Liver (tissue), 9 donors: ENCODE measurements around the gene CCDC81. TPM values are rescaled to one million over a fixed set of nuclear protein-coding genes. Genes with fewer than 3 reads are reported as not detected.

Experiments used
- DNase-seq: peaks from one replicate; pipeline ENCODE4 v3.0.0-alpha.2; 2017; ENCODE audit warnings: low spot score
- H3K27ac ChIP-seq, 2 donors: one replicate each; pipeline ENCODE4 v1.7.0; 2013; ENCODE audit warnings: inconsistent platforms in 2 of 2, low read length in 2 of 2, control low read depth in 1 of 2, low read depth in 1 of 2, mild to moderate bottlenecking in 1 of 2
- H3K27me3 ChIP-seq, 4 donors: one replicate each; pipeline versions ENCODE4 v1.6.1 to v1.7.0; 2013; ENCODE audit warnings: low read length in 3 of 4, inconsistent platforms in 1 of 4, mild to moderate bottlenecking in 1 of 4, moderate library complexity in 1 of 4; ENCODE audit not compliant: control insufficient read depth in 4 of 4, insufficient read depth in 4 of 4
- H3K36me3 ChIP-seq, 4 donors: one replicate each; pipeline versions ENCODE4 v1.6.1 to v1.7.0; 2013; ENCODE audit warnings: low read length in 3 of 4, mild to moderate bottlenecking in 3 of 4, low read depth in 1 of 4, moderate library complexity in 1 of 4; ENCODE audit not compliant: control insufficient read depth in 4 of 4, insufficient read depth in 3 of 4
- H3K4me1 ChIP-seq, 4 donors: one replicate each; pipeline versions ENCODE4 v1.6.1 to v1.7.0; 2013; ENCODE audit warnings: low read length in 3 of 4, mild to moderate bottlenecking in 3 of 4, moderate library complexity in 1 of 4; ENCODE audit not compliant: control insufficient read depth in 4 of 4, insufficient read depth in 4 of 4
- H3K4me3 ChIP-seq, 3 donors: one replicate each; pipeline versions ENCODE4 v1.6.1 to v1.7.0; 2013; ENCODE audit warnings: low read length in 3 of 3, control low read depth in 1 of 3, low read depth in 1 of 3, mild to moderate bottlenecking in 1 of 3
- H3K9ac ChIP-seq, 2 donors: one replicate each; pipeline ENCODE4 v1.7.0; 2013; ENCODE audit warnings: low read length in 2 of 2, mild to moderate bottlenecking in 2 of 2, moderate library complexity in 2 of 2, control low read depth in 1 of 2, low read depth in 1 of 2
- H3K9me3 ChIP-seq, 4 donors: one replicate each; pipeline versions ENCODE4 v1.6.1 to v1.7.0; 2013; ENCODE audit warnings: low read length in 3 of 4; ENCODE audit not compliant: control insufficient read depth in 4 of 4
- ATF3 ChIP-seq: IDR thresholded peaks from 2 replicates; pipeline ENCODE4 v1.6.1; 2016; ENCODE audit warnings: antibody characterized with exemption
- EGR1 ChIP-seq, 2 donors: IDR thresholded peaks; 2 replicates each; pipeline ENCODE4 v1.6.1; 2016 to 2018; ENCODE audit warnings: antibody characterized with exemption in 2 of 2, low read depth in 2 of 2
- FOXA1 ChIP-seq: IDR thresholded peaks from 2 replicates; pipeline ENCODE4 v1.6.1; 2016; ENCODE audit warnings: antibody characterized with exemption
- FOXA2 ChIP-seq: IDR thresholded peaks from 2 replicates; pipeline ENCODE4 v1.6.1; 2016; ENCODE audit warnings: antibody characterized with exemption
- GABPA ChIP-seq, 2 donors: IDR thresholded peaks in 1 of 2; conservative IDR thresholded peaks in 1 of 2; 2 replicates each; pipeline ENCODE4 v1.6.1; 2016; ENCODE audit warnings: antibody characterized with exemption in 2 of 2, mild to moderate bottlenecking in 1 of 2, moderate library complexity in 1 of 2
- HNF4A ChIP-seq, 2 donors: conservative IDR thresholded peaks; 2 replicates each; pipeline ENCODE4 v1.6.1; 2016; ENCODE audit warnings: antibody characterized with exemption in 2 of 2, mild to moderate bottlenecking in 2 of 2
- HNF4G ChIP-seq: IDR thresholded peaks from 2 replicates; pipeline ENCODE4 v1.6.1; 2016; ENCODE audit warnings: antibody characterized with exemption
- JUND ChIP-seq, 2 donors: IDR thresholded peaks; 2 replicates each; pipeline ENCODE4 v1.6.1; 2016; ENCODE audit warnings: antibody characterized with exemption in 2 of 2
- NR2F2 ChIP-seq: IDR thresholded peaks from 2 replicates; pipeline ENCODE4 v1.6.1; 2016; ENCODE audit warnings: antibody characterized with exemption
- RAD21 ChIP-seq, 2 donors: IDR thresholded peaks; 2 replicates each; pipeline ENCODE4 v1.6.1; 2016; ENCODE audit warnings: antibody characterized with exemption in 2 of 2, mild to moderate bottlenecking in 2 of 2
- RXRA ChIP-seq, 2 donors: IDR thresholded peaks; 2 replicates each; pipeline ENCODE4 v1.6.1; 2017 to 2018; ENCODE audit warnings: antibody characterized with exemption in 2 of 2, mild to moderate bottlenecking in 1 of 2
- SP1 ChIP-seq: IDR thresholded peaks from 2 replicates; pipeline ENCODE4 v1.6.1; 2018; ENCODE audit warnings: antibody characterized with exemption, mild to moderate bottlenecking
- TAF1 ChIP-seq: conservative IDR thresholded peaks from 2 replicates; pipeline ENCODE4 v1.6.1; 2016; ENCODE audit warnings: antibody characterized with exemption, mild to moderate bottlenecking
- YY1 ChIP-seq: IDR thresholded peaks from 2 replicates; pipeline ENCODE4 v1.6.1; 2016; ENCODE audit warnings: antibody characterized with exemption, mild to moderate bottlenecking
- ZBTB33 ChIP-seq: IDR thresholded peaks from 2 replicates; pipeline ENCODE4 v1.6.1; 2016; ENCODE audit warnings: antibody characterized with exemption
- WGBS: extraction: QIAGEN DNeasy Blood & Tissue Kit; methylation state at CpG from one replicate; pipeline ENCODE4 v1.1.7; 2013; 5-methylcytosine and 5-hydroxymethylcytosine counted together
- polyA plus RNA-seq, 2 donors: library from polyadenylated mRNA; stranded (reverse) in 1 of 2; unstranded in 1 of 2; fragments of 200-250 nt in 1 of 2; fragments of >200 nt in 1 of 2; fragmentation: Nextera tagmentation in 1 of 2; extraction: Ambion mirVana in 1 of 2; gene quantifications; one replicate each; pipeline versions ENCODE4 v1.2.1 to v1.2.3, GENCODE V29; 2013 to 2015
- total RNA-seq, 2 donors: library from RNA; depleted of rRNA; stranded (reverse); fragments of >200 nt; gene quantifications; one replicate each; pipeline ENCODE4 v1.2.3, GENCODE V29; 2014
- TF ChIP-seq, protein P1 (sequence below): IDR thresholded peaks from 2 replicates; pipeline ENCODE4 v1.6.1; 2016; ENCODE audit warnings: antibody characterized with exemption, mild to moderate bottlenecking
- TF ChIP-seq, protein P2 (sequence below): fragments of 150-350 bp; IDR thresholded peaks from 2 replicates; pipeline ENCODE4 v1.5.1; 2017; ENCODE audit warnings: improper control_type of control experiment, low read depth, low read length; ENCODE audit not compliant: missing input control
- TF ChIP-seq, protein P3 (sequence below): IDR thresholded peaks from 2 replicates; pipeline ENCODE4 v1.6.1; 2016; ENCODE audit warnings: antibody characterized with exemption
- donor health status: healthy.
- donor health status: healthy.
- donor health status: healthy.
- donor health status: healthy.
- donor health status: healthy.

CCDC81 gene
- total and polyA plus RNA-seq, 4 donors, result 0.32 to 1.1 (median 0.67) TPM; not detected in 1

- Histone ChIP-seq H3K27me3 (no peaks in the 10 kb centered on the region), H3K9ac (no peak overlapping the region), H3K4me3 (no peak overlapping the region), H3K36me3 (no peaks in the 10 kb centered on the region), H3K4me1 (no peaks in the 10 kb centered on the region), H3K27ac (no peak overlapping the region), H3K9me3 (no peaks in the 10 kb centered on the region)
- DNase-seq, result no peak
- WGBS, result 91% methylated on average over 2 of the region's 2 CpGs
- TF ChIP-seq, protein P1, sequence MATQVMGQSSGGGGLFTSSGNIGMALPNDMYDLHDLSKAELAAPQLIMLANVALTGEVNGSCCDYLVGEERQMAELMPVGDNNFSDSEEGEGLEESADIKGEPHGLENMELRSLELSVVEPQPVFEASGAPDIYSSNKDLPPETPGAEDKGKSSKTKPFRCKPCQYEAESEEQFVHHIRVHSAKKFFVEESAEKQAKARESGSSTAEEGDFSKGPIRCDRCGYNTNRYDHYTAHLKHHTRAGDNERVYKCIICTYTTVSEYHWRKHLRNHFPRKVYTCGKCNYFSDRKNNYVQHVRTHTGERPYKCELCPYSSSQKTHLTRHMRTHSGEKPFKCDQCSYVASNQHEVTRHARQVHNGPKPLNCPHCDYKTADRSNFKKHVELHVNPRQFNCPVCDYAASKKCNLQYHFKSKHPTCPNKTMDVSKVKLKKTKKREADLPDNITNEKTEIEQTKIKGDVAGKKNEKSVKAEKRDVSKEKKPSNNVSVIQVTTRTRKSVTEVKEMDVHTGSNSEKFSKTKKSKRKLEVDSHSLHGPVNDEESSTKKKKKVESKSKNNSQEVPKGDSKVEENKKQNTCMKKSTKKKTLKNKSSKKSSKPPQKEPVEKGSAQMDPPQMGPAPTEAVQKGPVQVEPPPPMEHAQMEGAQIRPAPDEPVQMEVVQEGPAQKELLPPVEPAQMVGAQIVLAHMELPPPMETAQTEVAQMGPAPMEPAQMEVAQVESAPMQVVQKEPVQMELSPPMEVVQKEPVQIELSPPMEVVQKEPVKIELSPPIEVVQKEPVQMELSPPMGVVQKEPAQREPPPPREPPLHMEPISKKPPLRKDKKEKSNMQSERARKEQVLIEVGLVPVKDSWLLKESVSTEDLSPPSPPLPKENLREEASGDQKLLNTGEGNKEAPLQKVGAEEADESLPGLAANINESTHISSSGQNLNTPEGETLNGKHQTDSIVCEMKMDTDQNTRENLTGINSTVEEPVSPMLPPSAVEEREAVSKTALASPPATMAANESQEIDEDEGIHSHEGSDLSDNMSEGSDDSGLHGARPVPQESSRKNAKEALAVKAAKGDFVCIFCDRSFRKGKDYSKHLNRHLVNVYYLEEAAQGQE, result no peak
- TF ChIP-seq ATF3 (no peak), ZBTB33 (no peak), NR2F2 (no peak), SP1 (no peak), HNF4A (conservative IDR thresholded peaks at IDR 0.05) (no peak), EGR1 (IDR thresholded peaks at IDR 0.05; ENCODE audit: low read depth in 2 of 2) (no peak), RXRA (IDR thresholded peaks at IDR 0.05) (no peak), YY1 (no peak), FOXA2 (no peak), GABPA (IDR thresholded peaks at IDR 0.05 in 1 of 2, conservative IDR thresholded peaks at IDR 0.05 in 1 of 2) (no peak), HNF4G (no peak), TAF1 (no peak), RAD21 (IDR thresholded peaks at IDR 0.05) (no peak), JUND (IDR thresholded peaks at IDR 0.05) (no peak), FOXA1 (no peak)
- TF ChIP-seq, protein P2, sequence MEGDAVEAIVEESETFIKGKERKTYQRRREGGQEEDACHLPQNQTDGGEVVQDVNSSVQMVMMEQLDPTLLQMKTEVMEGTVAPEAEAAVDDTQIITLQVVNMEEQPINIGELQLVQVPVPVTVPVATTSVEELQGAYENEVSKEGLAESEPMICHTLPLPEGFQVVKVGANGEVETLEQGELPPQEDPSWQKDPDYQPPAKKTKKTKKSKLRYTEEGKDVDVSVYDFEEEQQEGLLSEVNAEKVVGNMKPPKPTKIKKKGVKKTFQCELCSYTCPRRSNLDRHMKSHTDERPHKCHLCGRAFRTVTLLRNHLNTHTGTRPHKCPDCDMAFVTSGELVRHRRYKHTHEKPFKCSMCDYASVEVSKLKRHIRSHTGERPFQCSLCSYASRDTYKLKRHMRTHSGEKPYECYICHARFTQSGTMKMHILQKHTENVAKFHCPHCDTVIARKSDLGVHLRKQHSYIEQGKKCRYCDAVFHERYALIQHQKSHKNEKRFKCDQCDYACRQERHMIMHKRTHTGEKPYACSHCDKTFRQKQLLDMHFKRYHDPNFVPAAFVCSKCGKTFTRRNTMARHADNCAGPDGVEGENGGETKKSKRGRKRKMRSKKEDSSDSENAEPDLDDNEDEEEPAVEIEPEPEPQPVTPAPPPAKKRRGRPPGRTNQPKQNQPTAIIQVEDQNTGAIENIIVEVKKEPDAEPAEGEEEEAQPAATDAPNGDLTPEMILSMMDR, result no peak
- TF ChIP-seq, protein P3, sequence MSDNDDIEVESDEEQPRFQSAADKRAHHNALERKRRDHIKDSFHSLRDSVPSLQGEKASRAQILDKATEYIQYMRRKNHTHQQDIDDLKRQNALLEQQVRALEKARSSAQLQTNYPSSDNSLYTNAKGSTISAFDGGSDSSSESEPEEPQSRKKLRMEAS, result no peak
Observed at GRCh38 chr11:86442420-86442819, 67.7 kb downstream of the CCDC81 start.
